Transverse colon (tissue), 4 donors: ENCODE data around the gene ADCY1. TPM values are rescaled to one million over a fixed set of nuclear protein-coding genes. Genes with fewer than 3 reads are reported as not detected.

Source experiments
- DNase-seq: peaks from one replicate; pipeline ENCODE4 v3.0.0-alpha.2; 2019
- H3K27ac ChIP-seq, 4 donors: fragments of 200-600 bp; sonication (generic); 2 replicates each; pipeline ENCODE4 v1.5.1; 2016 to 2018; ENCODE audit warnings: inconsistent platforms in 4 of 4
- H3K27me3 ChIP-seq: fragments of 200-600 bp; sonication (generic); 2 replicates; pipeline ENCODE4 v1.5.1; 2017; ENCODE audit warnings: inconsistent platforms
- H3K36me3 ChIP-seq, 4 donors: fragments of 200-600 bp; sonication (generic); 2 replicates each; pipeline ENCODE4 v1.5.1; 2017 to 2019; ENCODE audit warnings: inconsistent platforms in 4 of 4
- H3K4me1 ChIP-seq, 4 donors: fragments of 200-600 bp; sonication (generic); 2 replicates each; pipeline ENCODE4 v1.5.1; 2017 to 2020; ENCODE audit warnings: inconsistent platforms in 4 of 4
- H3K4me3 ChIP-seq, 4 donors: fragments of 200-600 bp; sonication (generic); 1 replicate in 1 of 4; 2 replicates in 3 of 4; pipeline versions ENCODE4 v1.5.1 to v1.6.1; 2017 to 2019; ENCODE audit warnings: inconsistent platforms in 4 of 4
- H3K9me3 ChIP-seq, 2 donors: fragments of 200-600 bp; sonication (generic); 2 replicates each; pipeline ENCODE4 v1.5.1; 2017 to 2019; ENCODE audit warnings: inconsistent platforms in 2 of 2
- CTCF ChIP-seq, 5 experiments: fragments of 200-600 bp in 3 of 5; fragments of 450-650 bp in 2 of 5; sonication (generic) in 3 of 5; IDR thresholded peaks; 1 replicate in 2 of 5; 2 replicates in 3 of 5; pipeline ENCODE4 v1.5.1; 2016 to 2017; ENCODE audit warnings: antibody characterized with exemption in 5 of 5, inconsistent platforms in 3 of 5, mild to moderate bottlenecking in 2 of 5, moderate library complexity in 1 of 5
- EP300 ChIP-seq: sonication (generic); formaldehyde crosslinking; IDR thresholded peaks from one replicate; pipeline ENCODE4 v1.6.1; 2017; ENCODE audit warnings: antibody characterized with exemption, low read depth
- POLR2A ChIP-seq: fragments of 450-650 bp; IDR thresholded peaks from one replicate; pipeline ENCODE4 v1.6.1; 2016; ENCODE audit warnings: antibody characterized with exemption, mild to moderate bottlenecking, moderate library complexity
- POLR2AphosphoS5 ChIP-seq, 3 donors: sonication (generic); formaldehyde crosslinking; IDR thresholded peaks; one replicate each; pipeline ENCODE4 v1.6.1; 2016; ENCODE audit warnings: antibody characterized with exemption in 3 of 3
- whole genome bisulfite sequencing, 2 donors: methylation state at CpG; one replicate each; pipeline ENCODE4 v1.1.5; 2018; ENCODE audit warnings: low coverage in 1 of 2; 5-methylcytosine and 5-hydroxymethylcytosine counted together
- in situ Hi-C, 4 donors: fragments of 200-750 bp; cut with MboI; loops; one replicate each; pipeline versions ENCODE4 v1.15.0 to v1.15.1; 2017; ENCODE audit warnings: low sequenced_read_pairs in 3 of 4, low pct_ligation_motif_present in 1 of 4, low pct_unique_long_range_greater_than_20kb in 1 of 4
- intact Hi-C: fragments of 100-400 bp; cut with DNase I; formaldehyde crosslinking; loops from one replicate; pipeline ENCODE4 v1.15.1; 2023; ENCODE audit warnings: low total_unique reads
- total RNA-seq, 4 donors: library from RNA; depleted of rRNA; stranded (reverse); fragments of >200 nt; gene quantifications; one replicate each; pipeline ENCODE4 v1.1.0, GENCODE V29; 2016

ADCY1 gene
- total RNA-seq, 4 donors from 2014 or later: 0.16 to 0.41 TPM; not detected in 2

GRCh38 chr7:45623740-45624391 lies 49.7 kb downstream of the ADCY1 start:
- H3K9me3 ChIP-seq: peaks cover 0 to 3% of the 10 kb centered on the region in 2 donors
- H3K27me3 ChIP-seq: no peaks in the 10 kb centered on the region
- H3K4me1 ChIP-seq: peaks cover 0 to 7% (median 2%) of the 10 kb centered on the region in 4 donors
- no peaks in the 10 kb centered on the region for H3K36me3 ChIP-seq
- in situ Hi-C loops (no loop called here), intact Hi-C loops (no loop called here)
- H3K27ac ChIP-seq: no peak overlapping the region
- TF ChIP-seq POLR2A: no peak
- no peak overlapping the region for H3K4me3 ChIP-seq
- no peak for DNase-seq
- 0 to 68% methylated on average over 1 to 9 of the region's 9 CpGs for WGBS, 2 donors

- in situ Hi-C loops (no loop called here), intact Hi-C loops (no loop called here)
- no peak for DNase-seq
- no peaks in the 10 kb centered on the region for H3K36me3 ChIP-seq
- TF ChIP-seq CTCF (IDR thresholded peaks at IDR 0.05): no peak
- TF ChIP-seq POLR2AphosphoS5 (IDR thresholded peaks at IDR 0.05): no peak
- TF ChIP-seq EP300: no peak
- no peak for TF ChIP-seq POLR2A
- H3K27ac ChIP-seq: no peak overlapping the region
- peaks cover 0 to 7% (median 2%) of the 10 kb centered on the region in 4 donors for H3K4me1 ChIP-seq
- no peak overlapping the region for H3K4me3 ChIP-seq
- peaks cover 0 to 3% of the 10 kb centered on the region in 2 donors for H3K9me3 ChIP-seq
- H3K27me3 ChIP-seq: no peaks in the 10 kb centered on the region
Observed at GRCh38 chr7:45624392-45624760, 50.2 kb downstream of the ADCY1 start.

GRCh38 chr7:45625067-45625466 lies 50.9 kb downstream of the ADCY1 start:
- WGBS, 2 donors: 86% methylated on average over 7 of the region's 7 CpGs; no CpG with 5 or more reads in 1 of the 2 donors
- Histone ChIP-seq H3K27ac (no peak overlapping the region), H3K4me3 (no peak overlapping the region), H3K27me3 (no peaks in the 10 kb centered on the region), H3K9me3 (peaks cover 0 to 3% of the 10 kb centered on the region in 2 donors), H3K36me3 (no peaks in the 10 kb centered on the region), H3K4me1 (peaks cover 0 to 7% (median 2%) of the 10 kb centered on the region in 4 donors)
- no peak for DNase-seq
- intact Hi-C loops: no loop called here
- in situ Hi-C loops: no loop called here
- TF ChIP-seq POLR2A (no peak), POLR2AphosphoS5 (IDR thresholded peaks at IDR 0.05) (no peak), CTCF (IDR thresholded peaks at IDR 0.05) (no peak), EP300 (no peak)

- WGBS, 2 donors: 66% methylated on average over 11 of the region's 13 CpGs; no CpG with 5 or more reads in 1 of the 2 donors
- in situ Hi-C loops (no loop called here), intact Hi-C loops (no loop called here)
Observed at GRCh38 chr7:45625714-45626440, 51.7 kb downstream of the ADCY1 start.

More at GRCh38 chr7:45625714-45626440, 51.7 kb downstream of the ADCY1 start:
- H3K4me3 ChIP-seq: no peak overlapping the region
- TF ChIP-seq POLR2AphosphoS5 (IDR thresholded peaks at IDR 0.05) (no peak), POLR2A (no peak), CTCF (IDR thresholded peaks at IDR 0.05) (no peak), EP300 (no peak)
- no peaks in the 10 kb centered on the region for H3K9me3 ChIP-seq
- no peaks in the 10 kb centered on the region for H3K36me3 ChIP-seq
- peaks cover 0 to 7% (median 2%) of the 10 kb centered on the region in 4 donors for H3K4me1 ChIP-seq
- no peaks in the 10 kb centered on the region for H3K27me3 ChIP-seq
- no peak overlapping the region for H3K27ac ChIP-seq
- DNase-seq: no peak
